Lower lobe of right lung (tissue), 2 donors: ENCODE measurements around the gene ANK3. TPM values are rescaled to one million over a fixed set of nuclear protein-coding genes. Genes with fewer than 3 reads are reported as not detected.

Experiments
- ATAC-seq, 2 donors: fragments of 200-7000 bp; cut with Tn5 transposase; one replicate each; pipeline ENCODE4 v1.9.1; 2020 to 2022; ENCODE audit warnings: mild to moderate bottlenecking in 2 of 2, moderate library complexity in 2 of 2
- DNase-seq: peaks from one replicate; pipeline ENCODE4 v3.0.0-alpha.2; 2020
- H3K27ac ChIP-seq: fragments of 200-600 bp; one replicate; pipeline ENCODE4 v1.8.0; 2022
- H3K27me3 ChIP-seq: fragments of 200-600 bp; one replicate; pipeline ENCODE4 v1.8.0; 2022; ENCODE audit warnings: low read depth
- H3K36me3 ChIP-seq: fragments of 200-600 bp; one replicate; pipeline ENCODE4 v1.8.0; 2022; ENCODE audit warnings: mild to moderate bottlenecking
- H3K4me1 ChIP-seq: fragments of 200-600 bp; one replicate; pipeline ENCODE4 v1.8.0; 2022
- H3K4me3 ChIP-seq: fragments of 200-600 bp; one replicate; pipeline ENCODE4 v1.8.0; 2022; ENCODE audit warnings: mild to moderate bottlenecking
- H3K9me3 ChIP-seq: fragments of 200-600 bp; one replicate; pipeline ENCODE4 v1.8.0; 2022
- CTCF ChIP-seq: fragments of 200-600 bp; IDR thresholded peaks from one replicate; pipeline ENCODE4 v1.8.0; 2022; ENCODE audit warnings: antibody characterized with exemption, mild to moderate bottlenecking
- intact Hi-C: fragments of 100-400 bp; cut with DNase I; formaldehyde crosslinking; loops from one replicate; pipeline ENCODE4 v1.11.0; 2022
- total RNA-seq: library from RNA; stranded (reverse); fragmentation: NEBNext Ultra II Directional; extraction: Animal tissue kit (Norgen Biotek cat#: 25700); gene quantifications from one replicate; pipeline ENCODE4 v1.2.1, GENCODE V29; 2021
- donor health status: DM: no; HTN: yes; CAD: no; lungs with severe emphysema.

The ANK3 gene
- total RNA-seq, 1 donor from 2014 or later: 75.9 TPM

GRCh38 chr10:60419249-60419648 lies 29.6 kb upstream of the ANK3 start:
- no peak for DNase-seq
- Histone ChIP-seq H3K27ac (no peak overlapping the region), H3K36me3 (no peaks in the 10 kb centered on the region), H3K27me3 (no peaks in the 10 kb centered on the region), H3K4me1 (no peaks in the 10 kb centered on the region), H3K4me3 (no peak overlapping the region), H3K9me3 (no peaks in the 10 kb centered on the region)
- no peak for TF ChIP-seq CTCF
- intact Hi-C loops: no loop called here
- no peak for ATAC-seq

GRCh38 chr10:60417901-60418300 lies 28.2 kb upstream of the ANK3 start:
- Histone ChIP-seq H3K27ac (no peak overlapping the region), H3K27me3 (no peaks in the 10 kb centered on the region), H3K4me3 (no peak overlapping the region), H3K9me3 (no peaks in the 10 kb centered on the region), H3K4me1 (no peaks in the 10 kb centered on the region), H3K36me3 (no peaks in the 10 kb centered on the region)
- DNase-seq (no peak), ATAC-seq (no peak)
- TF ChIP-seq CTCF: no peak
- intact Hi-C loops: no loop called here

- H3K27ac ChIP-seq: no peak overlapping the region
- no peak for TF ChIP-seq CTCF
- no peak for ATAC-seq
- H3K36me3 ChIP-seq: no peaks in the 10 kb centered on the region
- H3K4me1 ChIP-seq: no peaks in the 10 kb centered on the region
- no peaks in the 10 kb centered on the region for H3K27me3 ChIP-seq
- no peaks in the 10 kb centered on the region for H3K9me3 ChIP-seq
- intact Hi-C loops: no loop called here
- H3K4me3 ChIP-seq: no peak overlapping the region
- no peak for DNase-seq
Observed at GRCh38 chr10:60417024-60417423, 27.3 kb upstream of the ANK3 start.

- DNase-seq (no peak), ATAC-seq (no peak)
- intact Hi-C loops: no loop called here
- H3K9me3 ChIP-seq: no peaks in the 10 kb centered on the region
- TF ChIP-seq CTCF: no peak
- H3K27me3 ChIP-seq: no peaks in the 10 kb centered on the region
- no peaks in the 10 kb centered on the region for H3K4me1 ChIP-seq
- H3K27ac ChIP-seq: no peak overlapping the region
- H3K36me3 ChIP-seq: no peaks in the 10 kb centered on the region
- H3K4me3 ChIP-seq: no peak overlapping the region
Observed at GRCh38 chr10:60414877-60415585, 25.4 kb upstream of the ANK3 start.

GRCh38 chr10:60414111-60414510 lies 24.4 kb upstream of the ANK3 start:
- DNase-seq (no peak), ATAC-seq (no peak)
- H3K4me1 ChIP-seq: no peaks in the 10 kb centered on the region
- H3K9me3 ChIP-seq: no peaks in the 10 kb centered on the region
- no peak for TF ChIP-seq CTCF
- intact Hi-C loops: no loop called here
- no peak overlapping the region for H3K27ac ChIP-seq
- H3K27me3 ChIP-seq: no peaks in the 10 kb centered on the region
- no peaks in the 10 kb centered on the region for H3K36me3 ChIP-seq
- no peak overlapping the region for H3K4me3 ChIP-seq
